C4-2B (cell line): ENCODE data around the gene OXGR1.

Experiments used
- ZFX ChIP-seq: fragments of 450-650 bp; IDR thresholded peaks from 2 replicates; pipeline ENCODE4 v1.6.1; 2017
- TF ChIP-seq, protein P1 (sequence below): fragments of 450-650 bp; conservative IDR thresholded peaks from 2 replicates; pipeline ENCODE4 v1.5.1; 2017; ENCODE audit warnings: mild to moderate bottlenecking

DNA sequence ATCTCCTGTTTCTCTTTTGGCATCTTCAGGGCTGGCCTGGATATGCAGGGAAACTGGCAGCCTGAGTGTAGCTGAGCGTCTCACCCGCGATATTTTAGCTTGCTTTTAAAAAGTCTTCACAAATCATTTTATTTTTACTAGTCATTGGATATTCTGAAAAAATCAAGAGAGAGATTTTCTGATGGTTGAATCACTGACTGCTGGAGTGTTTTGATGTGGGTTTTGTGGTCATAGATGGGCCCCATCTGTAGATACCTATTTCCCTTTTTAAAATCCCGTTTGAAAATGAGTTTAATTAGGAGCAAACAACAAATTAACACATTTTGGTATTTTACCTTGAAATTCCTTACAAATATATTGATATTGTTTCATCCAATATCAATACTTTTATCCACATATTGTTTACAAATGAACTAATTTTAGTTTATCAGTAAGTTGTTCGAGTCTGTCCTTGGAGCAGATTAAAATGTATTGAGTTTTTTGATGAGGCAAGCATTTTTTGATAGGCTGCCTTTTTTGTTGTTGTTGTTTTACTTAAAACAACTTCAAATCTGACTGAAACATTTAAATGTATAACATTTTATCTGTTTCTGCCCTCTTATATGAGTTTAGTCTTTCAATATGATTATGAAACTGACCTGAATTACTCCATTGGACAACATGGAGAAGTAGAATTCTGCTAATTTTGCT is 21.5 kb upstream of the OXGR1 start:
- TF ChIP-seq, protein P1, sequence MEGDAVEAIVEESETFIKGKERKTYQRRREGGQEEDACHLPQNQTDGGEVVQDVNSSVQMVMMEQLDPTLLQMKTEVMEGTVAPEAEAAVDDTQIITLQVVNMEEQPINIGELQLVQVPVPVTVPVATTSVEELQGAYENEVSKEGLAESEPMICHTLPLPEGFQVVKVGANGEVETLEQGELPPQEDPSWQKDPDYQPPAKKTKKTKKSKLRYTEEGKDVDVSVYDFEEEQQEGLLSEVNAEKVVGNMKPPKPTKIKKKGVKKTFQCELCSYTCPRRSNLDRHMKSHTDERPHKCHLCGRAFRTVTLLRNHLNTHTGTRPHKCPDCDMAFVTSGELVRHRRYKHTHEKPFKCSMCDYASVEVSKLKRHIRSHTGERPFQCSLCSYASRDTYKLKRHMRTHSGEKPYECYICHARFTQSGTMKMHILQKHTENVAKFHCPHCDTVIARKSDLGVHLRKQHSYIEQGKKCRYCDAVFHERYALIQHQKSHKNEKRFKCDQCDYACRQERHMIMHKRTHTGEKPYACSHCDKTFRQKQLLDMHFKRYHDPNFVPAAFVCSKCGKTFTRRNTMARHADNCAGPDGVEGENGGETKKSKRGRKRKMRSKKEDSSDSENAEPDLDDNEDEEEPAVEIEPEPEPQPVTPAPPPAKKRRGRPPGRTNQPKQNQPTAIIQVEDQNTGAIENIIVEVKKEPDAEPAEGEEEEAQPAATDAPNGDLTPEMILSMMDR = no peak
- TF ChIP-seq ZFX = no peak
